KBM-7 (cell line): ENCODE results near the gene CACNA1E.
"Not testable (repeated sequence)": the region's sequence is repeated elsewhere in the genome, so short reads cannot be mapped to it uniquely, and the experiment has no call there.

Experiments
- DNase-seq: peaks from one replicate; pipeline ENCODE4 v3.0.0-alpha.2; 2015
- in situ Hi-C: fragments of 300-500 bp; cut with MboI; formaldehyde crosslinking; loops from 2 replicates; pipeline ENCODE4 v1.14.3; 2020; ENCODE audit warnings: low sequenced_read_pairs, low pct_unique_long_range_greater_than_20kb, mixed read lengths

The CACNA1E gene

GRCh38 chr1:181809991-181810545 lies 326.8 kb downstream of the CACNA1E start:
- DNase-seq = no peak
- in situ Hi-C loops = no loop called here

GRCh38 chr1:181812208-181812607 lies 328.9 kb downstream of the CACNA1E start:
- in situ Hi-C loops = no loop called here

GRCh38 chr1:181813266-181813665 lies 329.9 kb downstream of the CACNA1E start:
- in situ Hi-C loops = no loop called here
- no peak for DNase-seq

More at GRCh38 chr1:181812208-181812607, 328.9 kb downstream of the CACNA1E start:
- no peak for DNase-seq

- in situ Hi-C loops = no loop called here
- DNase-seq = no peak
Measured at GRCh38 chr1:181816608-181817007, 333.3 kb downstream of the CACNA1E start.

DNA sequence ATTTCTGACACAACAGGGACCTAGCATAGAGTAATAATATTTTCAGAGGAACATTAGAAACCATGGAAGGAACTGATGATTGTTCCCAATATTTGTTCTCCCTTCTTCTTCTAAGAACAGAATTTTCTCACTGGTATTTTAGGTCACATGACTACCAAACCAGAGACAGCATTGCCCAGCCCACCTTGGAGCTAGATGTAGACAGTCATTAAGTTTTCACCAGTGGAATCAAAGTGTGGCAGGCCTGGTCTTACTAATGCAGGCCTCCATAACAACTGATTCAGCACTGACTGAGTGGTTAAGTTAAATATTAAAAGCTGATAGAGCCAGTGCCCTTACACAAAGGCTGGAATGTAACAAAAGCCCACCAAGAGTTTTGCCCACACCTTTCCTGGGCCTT lies 333.8 kb downstream of the CACNA1E start:
- no peak for DNase-seq
- in situ Hi-C loops = no loop called here

DNA sequence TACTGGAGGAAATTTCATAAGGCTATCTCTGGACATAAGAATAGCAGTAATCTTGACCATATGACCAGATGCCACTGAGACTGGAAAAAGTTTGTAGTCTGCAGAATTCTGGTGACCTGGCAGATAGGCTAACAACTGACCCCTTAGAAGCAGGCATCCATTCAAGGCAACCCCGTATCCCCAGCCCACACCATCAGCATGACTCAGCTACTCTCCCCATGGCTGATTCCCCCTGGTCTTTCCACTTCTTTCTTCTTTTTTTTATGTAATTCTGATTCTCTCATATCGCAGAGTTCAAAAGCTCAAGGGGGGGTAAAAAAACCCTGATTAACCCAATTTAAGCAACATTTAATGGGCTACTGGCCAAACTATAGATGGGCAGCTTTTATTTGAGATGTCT lies 335.1 kb downstream of the CACNA1E start:
- in situ Hi-C loops = no loop called here
- no peak for DNase-seq

- in situ Hi-C loops = no loop called here
- DNase-seq = no peak
Measured at GRCh38 chr1:181818943-181819342, 335.6 kb downstream of the CACNA1E start.

GRCh38 chr1:181821701-181822100 lies 338.4 kb downstream of the CACNA1E start:
- no peak for DNase-seq
- in situ Hi-C loops = no loop called here

DNA sequence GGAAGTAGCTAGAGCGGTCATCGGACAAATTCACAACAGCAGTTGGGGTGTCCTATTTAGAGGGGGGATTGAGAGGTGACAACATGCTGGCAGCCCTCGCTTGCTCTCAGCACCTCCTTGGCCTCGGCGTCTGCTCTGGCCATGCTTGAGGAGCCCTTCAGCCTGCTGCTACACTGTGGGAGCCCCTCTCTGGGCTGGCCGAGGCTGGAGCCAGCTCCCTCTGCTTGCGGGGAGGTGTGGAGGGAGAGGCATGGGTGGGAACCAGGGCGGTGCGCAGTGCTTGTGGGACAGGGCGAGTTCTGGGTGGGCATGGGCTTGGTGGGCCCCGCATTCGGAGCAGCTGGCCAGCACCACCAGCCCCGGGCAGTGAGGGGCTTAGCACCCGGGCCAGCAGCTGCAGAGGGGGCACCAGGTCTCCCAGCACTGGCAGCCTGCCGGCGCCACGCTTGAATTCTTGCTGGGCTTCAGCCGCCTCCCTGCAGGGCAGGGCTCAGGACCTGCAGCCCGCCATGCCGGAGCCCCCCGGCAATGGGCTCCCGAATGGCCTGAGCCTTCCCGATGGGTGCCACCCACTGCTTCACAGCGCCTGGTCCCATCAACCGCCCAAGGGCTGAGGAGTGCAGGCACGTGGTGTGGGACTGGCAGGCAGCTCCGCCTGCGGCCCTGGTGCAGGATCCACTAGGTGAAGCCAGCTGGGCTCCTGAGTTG lies 349.0 kb downstream of the CACNA1E start:
- DNase-seq, in situ Hi-C loops: not testable (repeated sequence)

- in situ Hi-C loops = no loop called here
- DNase-seq = no peak
Measured at GRCh38 chr1:181846001-181846645, 362.8 kb downstream of the CACNA1E start.

- DNase-seq = no peak
- in situ Hi-C loops = no loop called here
Measured at GRCh38 chr1:181846681-181847080, 363.4 kb downstream of the CACNA1E start.

- in situ Hi-C loops = no loop called here
- DNase-seq = no peak
Measured at GRCh38 chr1:181849071-181849470, 365.8 kb downstream of the CACNA1E start.

GRCh38 chr1:181854212-181854611 lies 370.9 kb downstream of the CACNA1E start:
- DNase-seq, in situ Hi-C loops: not testable (repeated sequence)

GRCh38 chr1:181855380-181855779 lies 372.1 kb downstream of the CACNA1E start:
- DNase-seq = no peak

More at GRCh38 chr1:181855380-181855779, 372.1 kb downstream of the CACNA1E start:
- in situ Hi-C loops = no loop called here
